Caco-2 (cell line): Measurements from ENCODE around the gene TET1. TPM values are rescaled to one million over a fixed set of nuclear protein-coding genes. Genes with fewer than 3 reads are reported as not detected.
"Not testable (repeated sequence)": the region's sequence is repeated elsewhere in the genome, so short reads cannot be mapped to it uniquely, and the experiment has no call there.

Source experiments
- BruUV-seq: library from RNA; stranded (reverse); fragments of 400-500 nt; replicated peaks from 2 replicates; lab custom pipeline; 2021; lab: Mats Ljungman, UMichigan
- CTCF ChIA-PET: fragments of 300-600 bp; sonication (Branson Sonifier 250); formaldehyde crosslinking; loops from one replicate; lab custom pipeline; 2022; ENCODE audit warnings: antibody characterized with exemption; lab: Charles Lee
- POLR2A ChIA-PET: fragments of 300-600 bp; sonication (Branson Sonifier 250); formaldehyde crosslinking; loops from one replicate; lab custom pipeline; 2022; ENCODE audit warnings: antibody characterized with exemption; lab: Charles Lee
- DNase-seq, 2 experiments: peaks; one replicate each; pipeline versions ENCODE4 v3.0.0 to v3.0.0-alpha.2; 2020 to 2022
- H3K27me3 ChIP-seq: replicated peaks from 2 replicates; pipeline ENCODE4 v1.6.0; 2011; ENCODE audit warnings: low read length; ENCODE audit not compliant: control insufficient read depth, insufficient read depth
- H3K36me3 ChIP-seq: 2 replicates; pipeline ENCODE4 v1.5.1; 2011; ENCODE audit warnings: low read length; ENCODE audit not compliant: control insufficient read depth, insufficient read depth
- H3K4me1 ChIP-seq: fragments of 250-450 bp; sonication (Bioruptor Pico); 2 replicates; pipeline ENCODE4 v1.5.1; 2020; ENCODE audit warnings: mild to moderate bottlenecking
- H3K4me3 ChIP-seq: 2 replicates; pipeline ENCODE4 v1.5.1; 2011; ENCODE audit warnings: low read depth, mild to moderate bottlenecking, control low read depth, low read length
- H3K9me3 ChIP-seq: fragments of 250-450 bp; sonication (Bioruptor Pico); 2 replicates; pipeline ENCODE4 v1.5.1; 2020; ENCODE audit warnings: mild to moderate bottlenecking, moderate library complexity
- H3K27ac Mint-ChIP-seq: one replicate; pipeline ENCODE4 v1.8.0; 2022; ENCODE audit warnings: mixed read lengths; ENCODE audit not compliant: unreplicated experiment
- H3K27me3 Mint-ChIP-seq: one replicate; pipeline ENCODE4 v1.8.0; 2022; ENCODE audit warnings: mixed read lengths; ENCODE audit not compliant: insufficient read depth, unreplicated experiment
- H3K36me3 Mint-ChIP-seq: one replicate; pipeline ENCODE4 v1.8.0; 2022; ENCODE audit warnings: mild to moderate bottlenecking, mixed read lengths; ENCODE audit not compliant: insufficient read depth, unreplicated experiment
- H3K4me1 Mint-ChIP-seq: one replicate; pipeline ENCODE4 v1.8.0; 2022; ENCODE audit warnings: low read depth, mixed read lengths; ENCODE audit not compliant: unreplicated experiment
- H3K4me3 Mint-ChIP-seq: one replicate; pipeline ENCODE4 v1.8.0; 2022; ENCODE audit warnings: mild to moderate bottlenecking, moderate library complexity, mixed read lengths; ENCODE audit not compliant: unreplicated experiment
- H3K9me3 Mint-ChIP-seq: one replicate; pipeline ENCODE4 v1.8.0; 2022; ENCODE audit warnings: mixed read lengths; ENCODE audit not compliant: unreplicated experiment
- intact Hi-C: fragments of 100-400 bp; cut with micrococcal nuclease; formaldehyde crosslinking; loops from one replicate; pipeline ENCODE4 v1.10.0; 2022; ENCODE audit not compliant: unreplicated experiment
- total RNA-seq: library from RNA; stranded (reverse); gene quantifications from 2 replicates; pipeline ENCODE4 v1.2.3, GENCODE V29; 2022
- TF ChIP-seq, protein P1 (sequence below), 2 experiments: fragments of 200-600 bp in 1 of 2; IDR thresholded peaks; 1 replicate in 1 of 2; 2 replicates in 1 of 2; pipeline versions ENCODE4 v1.5.1 to v1.8.0; 2011 to 2022; ENCODE audit warnings: antibody characterized with exemption in 1 of 2, control low read depth in 1 of 2, inconsistent platforms in 1 of 2, low read depth in 1 of 2, low read length in 1 of 2, mild to moderate bottlenecking in 1 of 2, moderate library complexity in 1 of 2; ENCODE audit not compliant: insufficient read depth in 1 of 2, severe bottlenecking in 1 of 2, unreplicated experiment in 1 of 2

TET1 gene
- total RNA-seq, 1 experiment from 2014 or later = 18.6 TPM

DNA sequence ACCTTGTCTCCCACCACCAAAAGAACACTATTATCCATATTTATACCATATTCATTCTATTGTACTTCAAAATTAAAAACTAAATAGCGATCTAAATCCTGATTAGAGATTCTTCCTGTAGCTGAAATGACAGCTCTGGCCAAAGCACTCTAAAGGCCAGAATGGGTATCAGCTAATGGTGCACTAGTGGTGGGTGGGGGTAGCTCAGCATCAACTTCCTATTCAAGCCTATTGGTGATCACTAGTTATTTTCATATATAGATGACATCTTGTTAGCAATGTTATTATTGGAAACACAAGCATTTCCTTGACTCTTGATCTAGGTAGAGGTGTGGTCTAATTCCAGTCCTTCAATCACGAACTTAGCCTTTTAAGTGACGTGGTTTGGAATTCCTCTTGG lies 43.6 kb downstream of the TET1 start:
- POLR2A ChIA-PET = interaction anchor here (1.3 kb wide), 1 partner anchor 44 kb away, joined by 4 read pairs; the partner anchor contains the start of gene TET1
- H3K4me3 ChIP-seq = no peak overlapping the region
- no peak overlapping the region for H3K4me3 Mint-ChIP-seq
- H3K27ac Mint-ChIP-seq = no peak overlapping the region
- TF ChIP-seq, protein P1, sequence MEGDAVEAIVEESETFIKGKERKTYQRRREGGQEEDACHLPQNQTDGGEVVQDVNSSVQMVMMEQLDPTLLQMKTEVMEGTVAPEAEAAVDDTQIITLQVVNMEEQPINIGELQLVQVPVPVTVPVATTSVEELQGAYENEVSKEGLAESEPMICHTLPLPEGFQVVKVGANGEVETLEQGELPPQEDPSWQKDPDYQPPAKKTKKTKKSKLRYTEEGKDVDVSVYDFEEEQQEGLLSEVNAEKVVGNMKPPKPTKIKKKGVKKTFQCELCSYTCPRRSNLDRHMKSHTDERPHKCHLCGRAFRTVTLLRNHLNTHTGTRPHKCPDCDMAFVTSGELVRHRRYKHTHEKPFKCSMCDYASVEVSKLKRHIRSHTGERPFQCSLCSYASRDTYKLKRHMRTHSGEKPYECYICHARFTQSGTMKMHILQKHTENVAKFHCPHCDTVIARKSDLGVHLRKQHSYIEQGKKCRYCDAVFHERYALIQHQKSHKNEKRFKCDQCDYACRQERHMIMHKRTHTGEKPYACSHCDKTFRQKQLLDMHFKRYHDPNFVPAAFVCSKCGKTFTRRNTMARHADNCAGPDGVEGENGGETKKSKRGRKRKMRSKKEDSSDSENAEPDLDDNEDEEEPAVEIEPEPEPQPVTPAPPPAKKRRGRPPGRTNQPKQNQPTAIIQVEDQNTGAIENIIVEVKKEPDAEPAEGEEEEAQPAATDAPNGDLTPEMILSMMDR (IDR thresholded peaks at IDR 0.05; ENCODE audit: insufficient read depth in 1 of 2, low read depth in 1 of 2, low read length in 1 of 2, severe bottlenecking in 1 of 2, unreplicated experiment in 1 of 2) = no peak
- CTCF ChIA-PET = interaction anchor here (0.8 kb wide), 1 partner anchor 53 kb away, joined by 3 read pairs; no protein-coding TSS in a partner anchor
- H3K36me3 ChIP-seq = peaks cover 3% of the 10 kb centered on the region; the same call in 1 of the 2 replicates
- no peak for DNase-seq
- H3K27me3 Mint-ChIP-seq = no peaks in the 10 kb centered on the region
- no peaks in the 10 kb centered on the region for H3K27me3 ChIP-seq
- no TSS peak for BruUV-seq
- no peaks in the 10 kb centered on the region for H3K9me3 ChIP-seq
- H3K4me1 Mint-ChIP-seq = peaks cover 33% of the 10 kb centered on the region
- peaks cover 18% of the 10 kb centered on the region for H3K36me3 Mint-ChIP-seq
- intact Hi-C loops = no loop called here
- H3K9me3 Mint-ChIP-seq = no peaks in the 10 kb centered on the region
- H3K4me1 ChIP-seq = peaks cover 36% of the 10 kb centered on the region

DNA sequence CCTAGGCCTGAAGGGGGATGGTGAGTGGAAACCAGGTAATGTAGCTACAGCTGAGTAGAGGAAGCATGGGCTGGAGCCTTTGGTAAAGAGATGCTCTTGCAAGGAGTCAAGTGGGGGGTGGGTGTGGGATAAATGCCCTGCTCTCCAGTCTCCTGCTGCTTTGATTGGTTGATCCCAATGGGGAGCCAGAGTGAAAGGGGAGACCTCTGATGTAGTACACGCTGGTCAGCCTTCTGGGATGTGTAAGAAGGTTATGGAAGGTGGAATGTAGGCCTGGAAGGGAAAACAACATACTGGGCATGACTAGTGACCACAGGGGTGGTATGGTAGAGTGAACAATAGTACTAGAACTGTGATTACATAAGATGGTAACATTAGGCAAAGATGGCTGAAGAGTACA lies 44.3 kb downstream of the TET1 start:
- Mint-ChIP-seq H3K4me1 (peaks cover 27% of the 10 kb centered on the region), H3K27ac (no peak overlapping the region), H3K4me3 (no peak overlapping the region), H3K27me3 (no peaks in the 10 kb centered on the region), H3K9me3 (no peaks in the 10 kb centered on the region), H3K36me3 (peaks cover 22% of the 10 kb centered on the region)
- BruUV-seq = no TSS peak
- CTCF ChIA-PET = no interaction called here
- H3K9me3 ChIP-seq = no peaks in the 10 kb centered on the region
- H3K27me3 ChIP-seq = no peaks in the 10 kb centered on the region
- intact Hi-C loops = no loop called here
- peaks cover 3% of the 10 kb centered on the region; the same call in 1 of the 2 replicates for H3K36me3 ChIP-seq
- peaks cover 33% of the 10 kb centered on the region for H3K4me1 ChIP-seq
- POLR2A ChIA-PET = no interaction called here
- no peak overlapping the region for H3K4me3 ChIP-seq
- TF ChIP-seq, protein P1 (IDR thresholded peaks at IDR 0.05; ENCODE audit: insufficient read depth in 1 of 2, low read depth in 1 of 2, low read length in 1 of 2, severe bottlenecking in 1 of 2, unreplicated experiment in 1 of 2) = no peak
- DNase-seq = no peak

DNA sequence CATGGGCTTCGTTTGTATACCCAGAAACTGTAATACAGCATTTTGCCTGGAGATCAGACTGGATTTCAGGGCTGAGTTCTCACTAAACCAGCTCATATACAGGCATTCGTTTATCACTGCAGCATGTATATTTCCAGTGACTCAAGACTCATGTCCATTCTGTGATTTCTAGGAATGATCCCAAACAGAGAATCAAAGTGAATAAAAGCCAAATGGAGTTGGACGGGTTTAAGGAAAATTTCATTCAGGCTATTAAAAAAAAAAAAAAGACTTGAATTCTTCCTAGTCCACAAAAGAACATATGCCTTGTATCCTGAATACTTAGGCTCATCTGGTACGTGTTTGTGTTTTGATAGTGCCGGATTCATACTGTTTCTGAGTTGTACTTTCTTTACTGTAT lies 46.8 kb downstream of the TET1 start:
- TF ChIP-seq, protein P1 (IDR thresholded peaks at IDR 0.05; ENCODE audit: insufficient read depth in 1 of 2, low read depth in 1 of 2, low read length in 1 of 2, severe bottlenecking in 1 of 2, unreplicated experiment in 1 of 2) = no peak
- Histone ChIP-seq H3K4me3 (no peak overlapping the region), H3K4me1 (peaks cover 14% of the 10 kb centered on the region), H3K36me3 (peaks cover 3% of the 10 kb centered on the region; the same call in 1 of the 2 replicates), H3K9me3 (no peaks in the 10 kb centered on the region), H3K27me3 (no peaks in the 10 kb centered on the region)
- DNase-seq = no peak
- Mint-ChIP-seq H3K27me3 (no peaks in the 10 kb centered on the region), H3K9me3 (no peaks in the 10 kb centered on the region), H3K4me1 (peaks cover 14% of the 10 kb centered on the region), H3K36me3 (peaks cover 39% of the 10 kb centered on the region), H3K27ac (no peak overlapping the region), H3K4me3 (no peak overlapping the region)
- POLR2A ChIA-PET = no interaction called here
- BruUV-seq = no TSS peak
- intact Hi-C loops = no loop called here
- CTCF ChIA-PET = no interaction called here

DNA sequence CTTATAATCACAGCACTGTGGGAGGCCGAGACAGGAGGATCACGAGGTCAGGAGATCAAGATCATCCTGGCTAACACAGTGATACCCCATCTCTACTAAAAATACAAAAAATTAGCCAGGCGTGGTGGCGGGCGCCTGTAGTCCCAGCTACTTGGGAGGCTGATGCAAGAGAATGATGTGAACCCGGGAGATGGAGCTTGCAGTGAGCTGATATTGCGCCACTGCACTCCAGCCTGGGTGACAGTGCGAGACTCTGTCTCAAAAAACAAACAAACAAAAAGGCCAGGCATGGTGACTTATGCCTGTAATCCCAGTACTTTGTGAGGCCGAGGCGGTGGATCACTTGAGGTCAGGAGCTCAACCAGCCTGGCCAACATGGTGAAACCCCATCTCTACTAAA lies 49.9 kb downstream of the TET1 start:
- H3K9me3 Mint-ChIP-seq, DNase-seq, H3K27ac Mint-ChIP-seq, H3K4me1 Mint-ChIP-seq, H3K36me3 ChIP-seq, H3K9me3 ChIP-seq, H3K4me3 ChIP-seq, BruUV-seq, H3K4me1 ChIP-seq, POLR2A ChIA-PET, intact Hi-C loops, H3K27me3 Mint-ChIP-seq, H3K27me3 ChIP-seq, H3K4me3 Mint-ChIP-seq: not testable (repeated sequence)
- H3K36me3 Mint-ChIP-seq = peaks cover 49% of the 10 kb centered on the region
- CTCF ChIA-PET = interaction anchor here (0.6 kb wide), 1 partner anchor 617 kb away, joined by 4 read pairs; no protein-coding TSS in a partner anchor
